DND-41 (cell line): ENCODE results near the gene TMEM269.

Source experiments
- ATAC-seq: fragments of 200-7000 bp; cut with Tn5 transposase; 3 replicates; pipeline ENCODE4 v1.9.1; 2021; ENCODE audit warnings: low read depth; ENCODE audit not compliant: insufficient read depth
- DNase-seq: peaks from one replicate; pipeline ENCODE4 v3.0.0-alpha.2; 2020
- H2AFZ ChIP-seq: 2 replicates; pipeline ENCODE4 v1.6.0; 2012; ENCODE audit warnings: low read depth, low read length
- H3K27ac ChIP-seq: 2 replicates; pipeline ENCODE4 v1.5.1; 2012; ENCODE audit warnings: low read length, inconsistent platforms
- H3K27me3 ChIP-seq: fragments of 200-600 bp; sonication (generic); 2 replicates; pipeline ENCODE4 v1.6.0; 2012; ENCODE audit warnings: low read length, mild to moderate bottlenecking, inconsistent platforms; ENCODE audit not compliant: insufficient read depth, poor library complexity
- H3K36me3 ChIP-seq: 2 replicates; pipeline ENCODE4 v1.5.1; 2012; ENCODE audit warnings: low read length, inconsistent platforms; ENCODE audit not compliant: insufficient read depth
- H3K4me1 ChIP-seq: 2 replicates; pipeline ENCODE4 v1.5.1; 2012; ENCODE audit warnings: mild to moderate bottlenecking, low read length; ENCODE audit not compliant: insufficient read depth
- H3K4me2 ChIP-seq: 2 replicates; pipeline ENCODE4 v1.6.0; 2012; ENCODE audit warnings: mild to moderate bottlenecking, moderate library complexity, low read length, inconsistent platforms; ENCODE audit not compliant: insufficient read depth
- H3K4me3 ChIP-seq, 2 experiments: fragments of 200-600 bp in 1 of 2; shearing (Covaris generic) in 1 of 2; 2 replicates each; pipeline ENCODE4 v1.5.1; 2012 to 2016; ENCODE audit warnings: inconsistent platforms in 2 of 2, low read length in 2 of 2, mild to moderate bottlenecking in 2 of 2, low read depth in 1 of 2, moderate library complexity in 1 of 2
- H3K79me2 ChIP-seq: 2 replicates; pipeline ENCODE4 v1.6.0; 2012; ENCODE audit warnings: low read length, inconsistent platforms; ENCODE audit not compliant: insufficient read depth
- H3K9ac ChIP-seq: 2 replicates; pipeline ENCODE4 v1.6.0; 2012; ENCODE audit warnings: low read depth, mild to moderate bottlenecking, inconsistent platforms, low read length, moderate library complexity
- H3K9me3 ChIP-seq: 2 replicates; pipeline ENCODE4 v1.5.1; 2012; ENCODE audit warnings: low read length, moderate library complexity, mild to moderate bottlenecking, inconsistent platforms; ENCODE audit not compliant: insufficient read depth, severe bottlenecking
- H4K20me1 ChIP-seq: 2 replicates; pipeline ENCODE4 v1.6.0; 2012; ENCODE audit warnings: low read length; ENCODE audit not compliant: insufficient read depth
- EZH2 ChIP-seq: IDR thresholded peaks from 3 replicates; pipeline ENCODE4 v1.6.1; 2012; ENCODE audit warnings: borderline replicate concordance, low read depth, mild to moderate bottlenecking, moderate library complexity, low read length, inconsistent platforms; ENCODE audit not compliant: severe bottlenecking
- TF ChIP-seq, protein P1 (sequence below): IDR thresholded peaks from 2 replicates; pipeline ENCODE4 v1.5.1; 2012; ENCODE audit warnings: borderline replicate concordance, low read length, moderate library complexity, mild to moderate bottlenecking; ENCODE audit not compliant: poor library complexity, severe bottlenecking; ENCODE audit errors: extremely low read depth

The TMEM269 gene

GRCh38 chr1:42848823-42849537, 64.2 kb downstream of the TMEM269 start:
- Histone ChIP-seq H3K4me1 (peaks cover 37% of the 10 kb centered on the region), H3K27me3 (no peaks in the 10 kb centered on the region), H4K20me1 (peaks cover 8% of the 10 kb centered on the region), H3K36me3 (peaks cover 34% of the 10 kb centered on the region), H3K9ac (no peak overlapping the region), H3K4me2 (peak overlapping the region; percentile 90), H2AFZ (no peak overlapping the region), H3K27ac (no peak overlapping the region), H3K4me3 (no peak overlapping the region), H3K79me2 (peaks cover 20% of the 10 kb centered on the region), H3K9me3 (no peaks in the 10 kb centered on the region)
- DNase-seq (no peak), ATAC-seq (no peak)
- TF ChIP-seq EZH2, result no peak
- TF ChIP-seq, protein P1, sequence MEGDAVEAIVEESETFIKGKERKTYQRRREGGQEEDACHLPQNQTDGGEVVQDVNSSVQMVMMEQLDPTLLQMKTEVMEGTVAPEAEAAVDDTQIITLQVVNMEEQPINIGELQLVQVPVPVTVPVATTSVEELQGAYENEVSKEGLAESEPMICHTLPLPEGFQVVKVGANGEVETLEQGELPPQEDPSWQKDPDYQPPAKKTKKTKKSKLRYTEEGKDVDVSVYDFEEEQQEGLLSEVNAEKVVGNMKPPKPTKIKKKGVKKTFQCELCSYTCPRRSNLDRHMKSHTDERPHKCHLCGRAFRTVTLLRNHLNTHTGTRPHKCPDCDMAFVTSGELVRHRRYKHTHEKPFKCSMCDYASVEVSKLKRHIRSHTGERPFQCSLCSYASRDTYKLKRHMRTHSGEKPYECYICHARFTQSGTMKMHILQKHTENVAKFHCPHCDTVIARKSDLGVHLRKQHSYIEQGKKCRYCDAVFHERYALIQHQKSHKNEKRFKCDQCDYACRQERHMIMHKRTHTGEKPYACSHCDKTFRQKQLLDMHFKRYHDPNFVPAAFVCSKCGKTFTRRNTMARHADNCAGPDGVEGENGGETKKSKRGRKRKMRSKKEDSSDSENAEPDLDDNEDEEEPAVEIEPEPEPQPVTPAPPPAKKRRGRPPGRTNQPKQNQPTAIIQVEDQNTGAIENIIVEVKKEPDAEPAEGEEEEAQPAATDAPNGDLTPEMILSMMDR, result no peak

- Histone ChIP-seq H3K9me3 (no peaks in the 10 kb centered on the region), H2AFZ (no peak overlapping the region), H3K27ac (no peak overlapping the region), H3K27me3 (no peaks in the 10 kb centered on the region), H3K9ac (no peak overlapping the region), H3K36me3 (peaks cover 34% of the 10 kb centered on the region), H4K20me1 (peaks cover 8% of the 10 kb centered on the region), H3K4me2 (0 out of 2 replicates have a peak overlapping the region, but pooled peaks have one; percentile 25), H3K4me3 (no peak overlapping the region), H3K4me1 (peaks cover 37% of the 10 kb centered on the region), H3K79me2 (peaks cover 20% of the 10 kb centered on the region)
- no peak for DNase-seq
- ATAC-seq, result no peak
- TF ChIP-seq, protein P1, result no peak
Observed at GRCh38 chr1:42849944-42850343, 65.2 kb downstream of the TMEM269 start.
